Measurements from ENCODE around the gene ADNP. TPM values are rescaled to one million over a fixed set of nuclear protein-coding genes. Genes with fewer than 3 reads are reported as not detected.

The ADNP gene
- total and polyA plus RNA-seq, 2 donors (not counting 1 experiment from before 2014, with no cell fraction given): 20.4 to 94.8 TPM

GRCh38 chr20:50977066-50978021 is 46.1 kb upstream of the ADNP start:
- no peaks in the 10 kb centered on the region for H4K20me1 ChIP-seq (ENCODE audit: control insufficient read depth, insufficient read depth, low read length, poor library complexity, severe bottlenecking)
- H3K79me2 ChIP-seq (ENCODE audit: control insufficient read depth, insufficient read depth, low read length): no peaks in the 10 kb centered on the region
- DNase-seq (no peak), ATAC-seq (ENCODE audit: low read depth) (no peak)
- H3K27me3 ChIP-seq (replicated peaks in 1 of 4; ENCODE audit: control extremely low read depth in 1 of 4, control insufficient read depth in 3 of 4, insufficient read depth in 4 of 4, low read length in 3 of 4): peaks cover 0 to 26% (median 3%) of the 10 kb centered on the region in 4 experiments
- no peak overlapping the region for H2AFZ ChIP-seq (ENCODE audit: insufficient read depth, low read depth, low read length, poor library complexity, severe bottlenecking)
- H3K4me2 ChIP-seq (replicated peaks; ENCODE audit: low read depth, low read length, poor library complexity, severe bottlenecking): no peak overlapping the region
- POLR2A ChIA-PET: no interaction called here
- WGBS (ENCODE audit: insufficient coverage): 87% methylated on average over 20 of the region's 20 CpGs
- no peaks in the 10 kb centered on the region for H3K9me3 ChIP-seq (ENCODE audit: control extremely low read depth in 1 of 3, control insufficient read depth in 2 of 3, insufficient read depth in 1 of 3, low read length in 2 of 3)
- no peak overlapping the region for H3K9ac ChIP-seq (ENCODE audit: low read length)
- H3K9me3 Mint-ChIP-seq (ENCODE audit: insufficient read depth): no peaks in the 10 kb centered on the region
- H3K4me3 Mint-ChIP-seq: no peak overlapping the region
- no peak overlapping the region for H3K27ac Mint-ChIP-seq
- H3K36me3 ChIP-seq (replicated peaks in 1 of 2; ENCODE audit: control extremely low read depth in 1 of 2, control insufficient read depth in 1 of 2, extremely low read depth in 1 of 2, insufficient read depth in 2 of 2, low read length in 1 of 2): no peaks in the 10 kb centered on the region
- intact Hi-C loops (cut with micrococcal nuclease): no loop called here
- CTCF ChIA-PET: interaction anchor here (1.2 kb wide), 1 partner anchor 10 kb away, joined by 4 read pairs; no protein-coding TSS in a partner anchor
- H3K27ac ChIP-seq (ENCODE audit: low read length in 2 of 2): no peak overlapping the region
- H3K4me1 ChIP-seq (ENCODE audit: control insufficient read depth in 2 of 2, insufficient read depth in 2 of 2, low read length in 2 of 2): peaks cover 0 to 4% of the 10 kb centered on the region in 2 donors
- peaks cover 40% of the 10 kb centered on the region for H3K27me3 Mint-ChIP-seq
- H3K4me3 ChIP-seq (ENCODE audit: control extremely low read depth in 1 of 5, extremely low read depth in 1 of 5, insufficient read depth in 1 of 5, low read depth in 2 of 5, low read length in 4 of 5): no peak overlapping the region
- no peak for TF ChIP-seq CTCF (IDR thresholded peaks at IDR 0.05)
- TF ChIP-seq EZH2 (IDR thresholded peaks at IDR 0.05; ENCODE audit: borderline replicate concordance, insufficient read depth, low read depth, low read length, poor library complexity, severe bottlenecking): no peak
- H3K4me1 Mint-ChIP-seq: peaks cover 3% of the 10 kb centered on the region

Measured in B cell (primary cell).